Measurements from ENCODE around the gene DNAJC6.

DNAJC6 gene

GRCh38 chr1:65459397-65459768 is 150.0 kb downstream of the DNAJC6 start:
- no peak for DNase-seq (ENCODE audit: low read depth in 1 of 2, low spot score in 1 of 2)

Measured in stimulated activated CD4-positive, alpha-beta T cell treated with anti-CD3 and anti-CD28 coated beads, Interleukin-15, amount 100 ng/mL, for 1 hour (primary cell).